Uterus (tissue), 4 donors: ENCODE results near the gene SPATA31C2. TPM values are rescaled to one million over a fixed set of nuclear protein-coding genes. Genes with fewer than 3 reads are reported as not detected.

Experiments used
- DNase-seq, 2 donors: peaks; one replicate each; pipeline ENCODE4 v3.0.0-alpha.2; 2019 to 2020
- H3K27ac ChIP-seq, 2 donors: fragments of 200-600 bp; sonication (generic); 1 replicate in 1 of 2; 2 replicates in 1 of 2; pipeline ENCODE4 v1.5.1; 2016 to 2018
- H3K27me3 ChIP-seq, 2 donors: fragments of 200-600 bp; sonication (generic); one replicate each; pipeline ENCODE4 v1.5.1; 2018 to 2019; ENCODE audit warnings: control low read depth in 1 of 2
- H3K36me3 ChIP-seq, 2 donors: fragments of 200-600 bp; sonication (generic); one replicate each; pipeline ENCODE4 v1.5.1; 2019; ENCODE audit warnings: control low read depth in 1 of 2
- H3K4me1 ChIP-seq, 2 donors: fragments of 200-600 bp; sonication (generic); one replicate each; pipeline ENCODE4 v1.5.1; 2018 to 2019; ENCODE audit warnings: control low read depth in 1 of 2
- H3K4me3 ChIP-seq, 2 donors: fragments of 200-600 bp; sonication (generic); 1 replicate in 1 of 2; 2 replicates in 1 of 2; pipeline ENCODE4 v1.5.1; 2018 to 2019; ENCODE audit warnings: mild to moderate bottlenecking in 1 of 2
- H3K9me3 ChIP-seq, 2 donors: fragments of 200-600 bp; sonication (generic); one replicate each; pipeline ENCODE4 v1.5.1; 2019; ENCODE audit warnings: control low read depth in 1 of 2
- POLR2A ChIP-seq, 2 donors: fragments of 450-650 bp; IDR thresholded peaks; one replicate each; pipeline ENCODE4 v1.6.1; 2016; ENCODE audit warnings: antibody characterized with exemption in 2 of 2, mild to moderate bottlenecking in 1 of 2, moderate library complexity in 1 of 2
- intact Hi-C: fragments of 100-400 bp; cut with DNase I; formaldehyde crosslinking; loops from one replicate; pipeline ENCODE4 v1.15.1; 2023; ENCODE audit warnings: low total_unique reads
- total RNA-seq, 4 donors: library from RNA; depleted of rRNA in 3 of 4; stranded (reverse); fragments of >200 nt in 3 of 4; gene quantifications; one replicate each; pipeline versions ENCODE4 v1.1.0 to v1.2.4, GENCODE V29; 2014 to 2023
- TF ChIP-seq, protein P1 (sequence below), 4 experiments: fragments of 200-600 bp in 2 of 4; fragments of 450-650 bp in 2 of 4; sonication (generic) in 2 of 4; IDR thresholded peaks; one replicate each; pipeline ENCODE4 v1.5.1; 2016 to 2019; ENCODE audit warnings: antibody characterized with exemption in 4 of 4, mild to moderate bottlenecking in 2 of 4, moderate library complexity in 1 of 4
- donor health status: DM: yes; HTN: yes; CAD: no.

Gene SPATA31C2
- total RNA-seq, 4 donors from 2014 or later: 0.14 TPM; not detected in 3

DNA sequence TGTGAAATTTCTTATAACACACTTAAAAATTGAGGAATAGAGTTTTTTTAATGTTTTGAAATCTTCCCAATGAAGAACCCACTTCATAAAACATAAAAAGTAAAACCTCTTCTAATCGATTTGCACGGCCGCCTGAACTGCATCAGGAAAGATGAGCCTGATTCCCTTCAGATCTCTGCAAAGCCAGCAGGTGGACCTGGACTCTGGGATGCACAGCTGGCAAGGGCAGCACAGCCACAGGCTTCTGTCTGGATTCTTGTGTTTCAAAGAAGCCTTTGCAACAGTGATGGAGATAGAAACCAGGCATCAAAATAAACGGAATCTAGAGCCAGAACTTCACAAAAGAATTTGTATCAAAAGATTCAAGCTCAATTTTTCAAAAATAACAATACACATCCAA, 36.0 kb upstream of the SPATA31C2 start:
- H3K4me1 ChIP-seq: no peaks in the 10 kb centered on the region
- H3K4me3 ChIP-seq: no peak overlapping the region
- no peaks in the 10 kb centered on the region for H3K9me3 ChIP-seq
- intact Hi-C loops: no loop called here
- H3K36me3 ChIP-seq: no peaks in the 10 kb centered on the region
- no peak for DNase-seq
- TF ChIP-seq, protein P1, sequence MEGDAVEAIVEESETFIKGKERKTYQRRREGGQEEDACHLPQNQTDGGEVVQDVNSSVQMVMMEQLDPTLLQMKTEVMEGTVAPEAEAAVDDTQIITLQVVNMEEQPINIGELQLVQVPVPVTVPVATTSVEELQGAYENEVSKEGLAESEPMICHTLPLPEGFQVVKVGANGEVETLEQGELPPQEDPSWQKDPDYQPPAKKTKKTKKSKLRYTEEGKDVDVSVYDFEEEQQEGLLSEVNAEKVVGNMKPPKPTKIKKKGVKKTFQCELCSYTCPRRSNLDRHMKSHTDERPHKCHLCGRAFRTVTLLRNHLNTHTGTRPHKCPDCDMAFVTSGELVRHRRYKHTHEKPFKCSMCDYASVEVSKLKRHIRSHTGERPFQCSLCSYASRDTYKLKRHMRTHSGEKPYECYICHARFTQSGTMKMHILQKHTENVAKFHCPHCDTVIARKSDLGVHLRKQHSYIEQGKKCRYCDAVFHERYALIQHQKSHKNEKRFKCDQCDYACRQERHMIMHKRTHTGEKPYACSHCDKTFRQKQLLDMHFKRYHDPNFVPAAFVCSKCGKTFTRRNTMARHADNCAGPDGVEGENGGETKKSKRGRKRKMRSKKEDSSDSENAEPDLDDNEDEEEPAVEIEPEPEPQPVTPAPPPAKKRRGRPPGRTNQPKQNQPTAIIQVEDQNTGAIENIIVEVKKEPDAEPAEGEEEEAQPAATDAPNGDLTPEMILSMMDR (IDR thresholded peaks at IDR 0.05): no peak
- no peak for TF ChIP-seq POLR2A (IDR thresholded peaks at IDR 0.05)
- no peaks in the 10 kb centered on the region for H3K27me3 ChIP-seq
- H3K27ac ChIP-seq: no peak overlapping the region

- TF ChIP-seq, protein P1 (IDR thresholded peaks at IDR 0.05): peak in 2 of 4 experiments; percentile 10 to 20
- no peak for TF ChIP-seq POLR2A (IDR thresholded peaks at IDR 0.05)
- no peaks in the 10 kb centered on the region for H3K4me1 ChIP-seq
- DNase-seq: no peak
- intact Hi-C loops: no loop called here
- no peak overlapping the region for H3K27ac ChIP-seq
- no peaks in the 10 kb centered on the region for H3K9me3 ChIP-seq
- no peaks in the 10 kb centered on the region for H3K27me3 ChIP-seq
- H3K36me3 ChIP-seq: no peaks in the 10 kb centered on the region
- no peak overlapping the region for H3K4me3 ChIP-seq
Measured at GRCh38 chr9:88173378-88173999, 35.2 kb upstream of the SPATA31C2 start.

GRCh38 chr9:88169700-88170099, 31.4 kb upstream of the SPATA31C2 start:
- intact Hi-C loops: no loop called here
- TF ChIP-seq POLR2A (IDR thresholded peaks at IDR 0.05): no peak
- TF ChIP-seq, protein P1 (IDR thresholded peaks at IDR 0.05): no peak

GRCh38 chr9:88168564-88168963, 30.3 kb upstream of the SPATA31C2 start:
- intact Hi-C loops: no loop called here
- Histone ChIP-seq H3K9me3 (no peaks in the 10 kb centered on the region), H3K4me1 (no peaks in the 10 kb centered on the region), H3K4me3 (no peak overlapping the region), H3K27ac (no peak overlapping the region), H3K36me3 (no peaks in the 10 kb centered on the region), H3K27me3 (no peaks in the 10 kb centered on the region)
- TF ChIP-seq, protein P1 (IDR thresholded peaks at IDR 0.05): no peak
- TF ChIP-seq POLR2A (IDR thresholded peaks at IDR 0.05): no peak
- no peak for DNase-seq

More at GRCh38 chr9:88169700-88170099, 31.4 kb upstream of the SPATA31C2 start:
- Histone ChIP-seq H3K4me3 (no peak overlapping the region), H3K27me3 (no peaks in the 10 kb centered on the region), H3K27ac (no peak overlapping the region), H3K4me1 (no peaks in the 10 kb centered on the region), H3K9me3 (no peaks in the 10 kb centered on the region), H3K36me3 (no peaks in the 10 kb centered on the region)
- DNase-seq: no peak

- Histone ChIP-seq H3K36me3 (no peaks in the 10 kb centered on the region), H3K9me3 (no peaks in the 10 kb centered on the region), H3K27ac (no peak overlapping the region), H3K27me3 (no peaks in the 10 kb centered on the region), H3K4me1 (no peaks in the 10 kb centered on the region), H3K4me3 (no peak overlapping the region)
- no peak for DNase-seq
- TF ChIP-seq, protein P1 (IDR thresholded peaks at IDR 0.05): no peak
- TF ChIP-seq POLR2A (IDR thresholded peaks at IDR 0.05): no peak
- intact Hi-C loops: no loop called here
Measured at GRCh38 chr9:88166660-88167059, 28.4 kb upstream of the SPATA31C2 start.
